ENCODE data around the gene WNT3.

Gene WNT3, protein sequence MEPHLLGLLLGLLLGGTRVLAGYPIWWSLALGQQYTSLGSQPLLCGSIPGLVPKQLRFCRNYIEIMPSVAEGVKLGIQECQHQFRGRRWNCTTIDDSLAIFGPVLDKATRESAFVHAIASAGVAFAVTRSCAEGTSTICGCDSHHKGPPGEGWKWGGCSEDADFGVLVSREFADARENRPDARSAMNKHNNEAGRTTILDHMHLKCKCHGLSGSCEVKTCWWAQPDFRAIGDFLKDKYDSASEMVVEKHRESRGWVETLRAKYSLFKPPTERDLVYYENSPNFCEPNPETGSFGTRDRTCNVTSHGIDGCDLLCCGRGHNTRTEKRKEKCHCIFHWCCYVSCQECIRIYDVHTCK

DNA sequence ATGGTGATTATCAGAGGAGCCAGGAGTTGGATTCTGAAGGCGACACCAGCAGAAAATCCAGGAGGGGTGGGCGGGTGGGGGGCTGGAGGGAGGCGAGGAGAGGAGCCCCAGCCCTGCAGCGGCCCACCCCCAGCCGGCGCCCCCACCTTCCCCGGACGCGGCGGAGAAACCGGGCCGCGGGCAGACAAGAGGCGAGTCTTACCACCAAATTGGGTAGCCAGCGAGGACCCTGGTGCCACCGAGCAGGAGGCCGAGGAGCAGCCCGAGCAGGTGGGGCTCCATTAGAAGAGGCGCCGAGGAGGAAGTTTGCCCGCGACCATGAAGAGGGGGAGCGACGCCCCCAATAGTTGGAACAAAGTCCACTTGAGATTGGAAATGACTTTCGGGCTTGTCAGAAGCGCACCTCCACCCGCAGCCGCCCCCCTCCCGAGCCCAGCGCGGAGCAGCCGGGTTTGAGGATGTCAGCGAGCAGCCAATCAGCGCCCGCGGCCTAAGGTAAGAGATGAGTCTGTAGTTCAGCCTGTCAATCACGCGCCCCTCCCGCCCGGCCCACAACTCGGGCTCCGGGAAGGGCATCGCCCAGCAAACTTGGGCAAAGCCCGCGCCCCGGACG is at the start of gene WNT3:
Gene WNT3, minus strand, starts transcription at position 377 of the 613 bp plus-strand sequence. Its CDS starts 95 bp downstream, at position 282.
- no peaks in the 10 kb centered on the region for H3K36me3 ChIP-seq (ENCODE audit: control insufficient read depth, insufficient read depth, low read length)
- no peak within 1 kb of the TSS for H3K27ac ChIP-seq (ENCODE audit: low read depth, low read length)
- H3K4me1 ChIP-seq (ENCODE audit: control insufficient read depth, insufficient read depth, low read length), result peaks cover 2% of the 10 kb centered on the region
- H3K4me3 ChIP-seq (ENCODE audit: low read length), result peak within 1 kb of the TSS; percentile 55
- no peak within 1 kb of the TSS for H3K9ac ChIP-seq (ENCODE audit: low read length)
- peaks cover 48% of the 10 kb centered on the region for H3K27me3 ChIP-seq (ENCODE audit: control insufficient read depth, insufficient read depth, low read length)

DNA sequence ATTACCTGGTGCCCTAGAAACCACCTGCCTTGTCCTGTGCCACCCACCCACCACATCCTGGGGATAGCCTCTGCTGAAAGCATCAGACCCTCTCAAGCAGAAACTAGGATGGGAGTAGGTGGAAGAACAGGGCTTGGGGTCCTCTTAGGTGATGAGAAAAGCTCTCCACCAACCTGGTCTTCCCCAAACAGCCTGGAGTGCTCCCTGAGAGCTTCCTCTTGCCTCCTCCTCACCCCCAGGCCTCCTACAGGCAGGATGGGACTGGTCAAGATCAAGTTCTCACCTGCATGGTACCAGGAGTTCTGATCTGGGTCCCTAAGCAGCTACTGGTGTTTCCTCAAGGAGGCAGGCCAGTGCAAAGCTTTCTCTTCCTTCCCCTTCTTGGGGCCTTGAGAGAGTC is 48.3 kb upstream of the WNT3 start:
- no peak overlapping the region for H3K27ac ChIP-seq (ENCODE audit: low read depth, low read length)
- H3K9ac ChIP-seq (ENCODE audit: low read length), result no peak overlapping the region
- no peak overlapping the region for H3K4me3 ChIP-seq (ENCODE audit: low read length)
- peaks cover 5% of the 10 kb centered on the region for H3K27me3 ChIP-seq (ENCODE audit: control insufficient read depth, insufficient read depth, low read length)
- no peaks in the 10 kb centered on the region for H3K4me1 ChIP-seq (ENCODE audit: control insufficient read depth, insufficient read depth, low read length)
- H3K36me3 ChIP-seq (ENCODE audit: control insufficient read depth, insufficient read depth, low read length), result no peaks in the 10 kb centered on the region

GRCh38 chr17:46866325-46866724 is 47.8 kb upstream of the WNT3 start:
- peaks cover 5% of the 10 kb centered on the region for H3K27me3 ChIP-seq (ENCODE audit: control insufficient read depth, insufficient read depth, low read length)
- no peaks in the 10 kb centered on the region for H3K4me1 ChIP-seq (ENCODE audit: control insufficient read depth, insufficient read depth, low read length)
- no peak overlapping the region for H3K27ac ChIP-seq (ENCODE audit: low read depth, low read length)
- no peak overlapping the region for H3K4me3 ChIP-seq (ENCODE audit: low read length)
- no peaks in the 10 kb centered on the region for H3K36me3 ChIP-seq (ENCODE audit: control insufficient read depth, insufficient read depth, low read length)
- no peak overlapping the region for H3K9ac ChIP-seq (ENCODE audit: low read length)

DNA sequence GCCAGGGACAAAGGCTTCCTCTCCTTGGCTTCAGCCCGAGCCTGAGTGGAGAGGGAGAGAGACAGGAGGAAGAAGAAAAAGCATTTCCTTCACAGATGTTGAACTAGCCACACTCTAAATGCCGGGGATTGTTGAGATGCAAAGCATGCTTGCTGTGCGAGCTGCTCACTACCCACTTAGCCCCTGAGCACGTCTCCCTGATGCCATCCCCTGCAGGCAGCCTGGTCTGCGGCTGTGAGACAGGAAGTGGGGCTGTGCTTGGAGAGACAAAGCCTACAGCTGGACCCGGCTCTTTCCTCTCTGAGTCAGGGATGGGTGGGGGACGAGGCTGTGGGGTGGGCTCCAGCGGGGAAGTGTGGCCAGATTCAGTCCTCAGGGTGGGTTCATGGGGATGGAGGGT is 46.6 kb upstream of the WNT3 start:
- Histone ChIP-seq H3K9ac (ENCODE audit: low read length) (no peak overlapping the region), H3K4me3 (ENCODE audit: low read length) (no peak overlapping the region), H3K27ac (ENCODE audit: low read depth, low read length) (no peak overlapping the region), H3K27me3 (ENCODE audit: control insufficient read depth, insufficient read depth, low read length) (peaks cover 5% of the 10 kb centered on the region), H3K36me3 (ENCODE audit: control insufficient read depth, insufficient read depth, low read length) (no peaks in the 10 kb centered on the region), H3K4me1 (ENCODE audit: control insufficient read depth, insufficient read depth, low read length) (no peaks in the 10 kb centered on the region)

DNA sequence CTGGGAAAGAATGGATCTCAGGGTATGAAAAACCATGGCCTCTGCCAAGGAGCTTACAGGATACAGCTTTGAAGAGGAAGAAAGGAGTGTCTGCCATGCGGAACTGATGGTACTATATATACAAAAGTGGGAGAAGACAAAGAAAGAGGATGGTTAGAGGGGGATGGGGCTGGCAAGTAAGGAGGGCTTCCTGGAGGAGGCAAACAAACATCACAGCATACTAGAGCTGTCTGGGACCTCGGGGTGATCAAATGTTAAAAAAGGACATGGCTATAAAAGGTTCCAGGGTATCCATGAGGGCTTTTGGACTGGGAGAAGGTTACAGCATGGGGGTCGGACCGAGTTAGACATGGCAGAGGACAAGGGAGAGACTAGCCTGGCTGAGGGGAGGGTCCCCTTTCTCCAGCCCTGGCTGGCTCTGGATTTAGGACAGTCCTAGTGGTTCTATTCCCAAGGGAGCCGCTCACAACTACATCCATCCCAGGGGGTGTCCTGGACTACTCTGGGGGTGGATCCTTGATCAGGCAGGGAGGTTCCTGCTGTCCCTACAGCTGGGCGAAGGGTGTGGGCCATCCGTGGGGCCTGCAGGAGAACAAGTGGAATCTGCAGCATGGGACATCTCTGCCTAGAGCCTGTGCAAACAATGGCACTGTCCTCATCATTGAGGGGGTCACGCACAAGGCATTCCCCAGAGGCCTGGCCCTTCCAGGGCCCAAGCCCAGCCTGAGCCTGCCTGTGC is 45.1 kb upstream of the WNT3 start:
- Histone ChIP-seq H3K9ac (ENCODE audit: low read length) (no peak overlapping the region), H3K27ac (ENCODE audit: low read depth, low read length) (no peak overlapping the region), H3K36me3 (ENCODE audit: control insufficient read depth, insufficient read depth, low read length) (no peaks in the 10 kb centered on the region), H3K4me3 (ENCODE audit: low read length) (no peak overlapping the region), H3K27me3 (ENCODE audit: control insufficient read depth, insufficient read depth, low read length) (peaks cover 5% of the 10 kb centered on the region), H3K4me1 (ENCODE audit: control insufficient read depth, insufficient read depth, low read length) (no peaks in the 10 kb centered on the region)

- peaks cover 5% of the 10 kb centered on the region for H3K27me3 ChIP-seq (ENCODE audit: control insufficient read depth, insufficient read depth, low read length)
- H3K9ac ChIP-seq (ENCODE audit: low read length), result no peak overlapping the region
Measured at GRCh38 chr17:46862949-46863348, 44.5 kb upstream of the WNT3 start.

DNA sequence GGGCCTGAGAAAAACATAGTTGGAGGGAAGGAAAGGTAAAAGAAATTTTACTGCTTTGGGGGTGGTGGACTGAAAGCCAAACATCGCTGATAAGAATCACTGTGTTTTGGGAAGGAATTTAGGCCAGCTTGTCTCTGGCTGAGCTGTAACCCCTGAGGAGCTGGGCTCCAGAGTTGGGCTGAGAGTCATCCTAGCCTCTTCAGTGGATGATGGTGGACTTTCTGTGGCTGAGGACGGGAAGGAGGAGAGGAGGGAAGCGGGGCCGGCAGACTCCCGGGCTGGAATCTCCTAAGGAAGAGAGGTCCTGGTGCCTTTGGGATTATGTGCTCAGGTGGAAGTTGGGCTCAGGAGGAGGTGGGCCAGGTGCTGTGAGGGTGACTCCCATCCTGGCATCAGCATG is 41.5 kb upstream of the WNT3 start:
- no peak overlapping the region for H3K27ac ChIP-seq (ENCODE audit: low read depth, low read length)
- H3K27me3 ChIP-seq (ENCODE audit: control insufficient read depth, insufficient read depth, low read length), result peaks cover 3% of the 10 kb centered on the region
- no peaks in the 10 kb centered on the region for H3K4me1 ChIP-seq (ENCODE audit: control insufficient read depth, insufficient read depth, low read length)
- no peak overlapping the region for H3K4me3 ChIP-seq (ENCODE audit: low read length)
- no peak overlapping the region for H3K9ac ChIP-seq (ENCODE audit: low read length)
- H3K36me3 ChIP-seq (ENCODE audit: control insufficient read depth, insufficient read depth, low read length), result no peaks in the 10 kb centered on the region

More at GRCh38 chr17:46862949-46863348, 44.5 kb upstream of the WNT3 start:
- Histone ChIP-seq H3K36me3 (ENCODE audit: control insufficient read depth, insufficient read depth, low read length) (no peaks in the 10 kb centered on the region), H3K27ac (ENCODE audit: low read depth, low read length) (no peak overlapping the region), H3K4me3 (ENCODE audit: low read length) (no peak overlapping the region), H3K4me1 (ENCODE audit: control insufficient read depth, insufficient read depth, low read length) (no peaks in the 10 kb centered on the region)

GRCh38 chr17:46857600-46857999 is 39.1 kb upstream of the WNT3 start:
- H3K4me1 ChIP-seq (ENCODE audit: control insufficient read depth, insufficient read depth, low read length), result no peaks in the 10 kb centered on the region
- H3K27me3 ChIP-seq (ENCODE audit: control insufficient read depth, insufficient read depth, low read length), result peaks cover 11% of the 10 kb centered on the region
- no peak overlapping the region for H3K4me3 ChIP-seq (ENCODE audit: low read length)
- no peaks in the 10 kb centered on the region for H3K36me3 ChIP-seq (ENCODE audit: control insufficient read depth, insufficient read depth, low read length)
- H3K9ac ChIP-seq (ENCODE audit: low read length), result no peak overlapping the region
- H3K27ac ChIP-seq (ENCODE audit: low read depth, low read length), result no peak overlapping the region

GRCh38 chr17:46854948-46855347 is 36.5 kb upstream of the WNT3 start:
- Histone ChIP-seq H3K9ac (ENCODE audit: low read length) (no peak overlapping the region), H3K27ac (ENCODE audit: low read depth, low read length) (no peak overlapping the region), H3K4me3 (ENCODE audit: low read length) (no peak overlapping the region), H3K36me3 (ENCODE audit: control insufficient read depth, insufficient read depth, low read length) (no peaks in the 10 kb centered on the region), H3K4me1 (ENCODE audit: control insufficient read depth, insufficient read depth, low read length) (no peaks in the 10 kb centered on the region), H3K27me3 (ENCODE audit: control insufficient read depth, insufficient read depth, low read length) (peaks cover 14% of the 10 kb centered on the region)

DNA sequence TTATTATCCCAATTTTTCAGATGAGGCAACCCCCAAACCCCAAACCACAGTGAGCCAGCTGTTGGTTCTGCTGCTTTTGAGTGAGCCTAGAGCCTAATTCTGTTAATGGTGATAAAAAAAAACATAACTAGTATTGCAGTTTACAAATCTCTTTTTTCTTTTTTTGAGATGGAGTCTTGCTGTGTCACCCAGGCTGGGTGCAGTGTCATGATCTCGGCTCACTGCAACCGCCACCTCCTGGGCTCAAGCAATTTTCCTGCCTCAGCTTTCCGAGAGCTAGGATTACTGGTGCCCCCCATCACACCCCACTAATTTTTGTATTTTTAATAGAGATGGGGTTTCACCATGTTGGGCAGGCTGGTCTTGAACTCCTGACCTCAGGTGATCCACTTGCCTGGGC is 36.0 kb upstream of the WNT3 start:
- Histone ChIP-seq H3K4me3 (ENCODE audit: low read length) (no peak overlapping the region), H3K9ac (ENCODE audit: low read length) (no peak overlapping the region), H3K36me3 (ENCODE audit: control insufficient read depth, insufficient read depth, low read length) (no peaks in the 10 kb centered on the region), H3K4me1 (ENCODE audit: control insufficient read depth, insufficient read depth, low read length) (no peaks in the 10 kb centered on the region), H3K27me3 (ENCODE audit: control insufficient read depth, insufficient read depth, low read length) (peaks cover 14% of the 10 kb centered on the region), H3K27ac (ENCODE audit: low read depth, low read length) (no peak overlapping the region)

DNA sequence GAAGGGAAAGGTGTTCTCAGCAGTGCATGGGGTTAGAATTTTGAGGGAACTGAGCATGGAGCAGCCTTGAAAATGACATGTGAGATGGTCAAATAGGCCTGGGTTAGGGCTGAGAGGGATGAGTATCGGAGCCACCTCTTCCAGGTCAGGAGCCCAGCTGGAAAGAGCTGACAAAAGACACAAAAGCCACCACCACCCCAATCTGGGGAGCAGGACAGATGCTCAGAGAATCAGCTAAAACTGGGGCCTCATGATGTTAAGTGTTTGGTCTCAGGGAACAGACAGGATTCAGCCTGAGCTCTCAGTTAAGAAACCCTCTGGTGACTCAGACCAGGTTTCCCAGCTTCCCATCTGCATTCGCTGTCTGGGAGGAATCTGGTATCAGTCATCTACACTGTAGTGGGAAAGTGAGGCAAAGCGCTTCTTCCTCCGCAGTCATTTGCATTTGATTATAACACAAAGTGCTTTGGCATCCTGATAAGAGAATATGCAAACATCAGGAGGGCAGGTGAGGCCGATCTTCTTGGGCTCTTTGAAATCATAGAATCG is 35.5 kb upstream of the WNT3 start:
- Histone ChIP-seq H3K27me3 (ENCODE audit: control insufficient read depth, insufficient read depth, low read length) (peaks cover 18% of the 10 kb centered on the region), H3K36me3 (ENCODE audit: control insufficient read depth, insufficient read depth, low read length) (no peaks in the 10 kb centered on the region), H3K4me1 (ENCODE audit: control insufficient read depth, insufficient read depth, low read length) (no peaks in the 10 kb centered on the region), H3K27ac (ENCODE audit: low read depth, low read length) (no peak overlapping the region), H3K9ac (ENCODE audit: low read length) (no peak overlapping the region), H3K4me3 (ENCODE audit: low read length) (no peak overlapping the region)

DNA sequence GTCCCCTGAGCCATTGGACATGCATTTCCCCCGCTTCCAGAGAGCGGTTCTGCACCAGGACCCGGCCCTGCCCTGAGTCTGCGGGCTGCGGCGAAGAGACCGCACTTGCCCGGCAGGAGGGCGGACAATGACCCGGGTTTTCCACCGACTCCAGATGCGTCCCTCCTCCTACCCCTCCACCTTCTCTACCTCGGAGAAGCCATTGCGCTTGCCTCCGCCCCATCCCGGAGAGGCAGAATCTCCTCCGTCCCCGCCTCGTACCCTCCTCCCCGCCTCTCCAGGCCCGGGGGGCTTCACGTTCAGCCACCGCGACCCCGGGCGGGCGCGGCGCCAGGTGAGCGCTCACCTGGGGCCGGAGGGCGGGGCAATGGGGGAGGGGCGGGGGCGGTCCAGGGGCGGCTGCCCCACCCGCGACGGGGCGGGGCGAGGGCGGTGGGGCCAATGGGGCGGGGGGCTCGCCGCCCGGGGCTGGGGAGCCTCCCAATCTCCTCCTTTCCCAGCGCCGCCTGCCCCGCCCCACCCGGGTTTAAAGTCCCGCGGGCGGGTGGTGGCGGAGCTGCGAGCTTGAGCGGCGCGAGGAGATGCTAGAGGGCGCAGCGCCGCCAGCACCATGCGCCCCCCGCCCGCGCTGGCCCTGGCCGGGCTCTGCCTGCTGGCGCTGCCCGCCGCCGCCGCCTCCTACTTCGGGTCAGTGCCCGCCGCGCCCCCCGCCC is 32.7 kb upstream of the WNT3 start, which contains the start of gene WNT9B:
Gene WNT9B, plus strand, starts transcription at position 555 of the 713 bp plus-strand sequence. Its CDS starts 56 bp downstream, at position 611.
- Histone ChIP-seq H3K4me1 (ENCODE audit: control insufficient read depth, insufficient read depth, low read length) (no peaks in the 10 kb centered on the region), H3K36me3 (ENCODE audit: control insufficient read depth, insufficient read depth, low read length) (no peaks in the 10 kb centered on the region), H3K4me3 (ENCODE audit: low read length) (peak within 1 kb of the TSS; percentile 43), H3K27me3 (ENCODE audit: control insufficient read depth, insufficient read depth, low read length) (peaks cover 25% of the 10 kb centered on the region), H3K27ac (ENCODE audit: low read depth, low read length) (no peak within 1 kb of the TSS), H3K9ac (ENCODE audit: low read length) (no peak within 1 kb of the TSS)
